ENCODE results near the gene PEPD.

GRCh38 chr19:33450689-33451088, 70.9 kb downstream of the PEPD start:
- TF ChIP-seq CTCF (conservative IDR thresholded peaks at IDR 0.05; ENCODE audit: low read length) (no peak), EZH2phosphoT487 (IDR thresholded peaks at IDR 0.05; ENCODE audit: borderline replicate concordance) (no peak)
